GM23338 (cell line): ENCODE data around the gene PPP2R1A. TPM values are rescaled to one million over a fixed set of nuclear protein-coding genes. Genes with fewer than 3 reads are reported as not detected.
"Not testable (repeated sequence)": the region's sequence is repeated elsewhere in the genome, so short reads cannot be mapped to it uniquely, and the experiment has no call there.

ENCODE experiments used
- ATAC-seq: fragments of 200-7000 bp; cut with Tn5 transposase; 3 replicates; pipeline ENCODE4 v1.9.1; 2020
- DNase-seq: peaks from one replicate; pipeline ENCODE4 v3.0.0-alpha.2; 2015; ENCODE audit warnings: low spot score
- H2AFZ ChIP-seq: fragments of 200-600 bp; sonication (generic); 2 replicates; pipeline ENCODE4 v1.8.0; 2016; ENCODE audit warnings: antibody characterized with exemption, mild to moderate bottlenecking, moderate library complexity
- H3F3A ChIP-seq: fragments of 200-600 bp; sonication (generic); replicated peaks from 2 replicates; pipeline ENCODE4 v1.8.0; 2017; ENCODE audit warnings: antibody characterized with exemption, mixed run types, low read depth
- H3K27ac ChIP-seq: fragments of 200-600 bp; sonication (generic); 2 replicates; pipeline ENCODE4 v1.6.1; 2016; ENCODE audit warnings: low read depth
- H3K27me3 ChIP-seq: fragments of 200-600 bp; sonication (generic); 2 replicates; pipeline ENCODE4 v1.8.0; 2016; ENCODE audit warnings: mild to moderate bottlenecking, mixed run types, moderate library complexity; ENCODE audit not compliant: insufficient read depth
- H3K36me3 ChIP-seq: fragments of 200-600 bp; sonication (generic); 2 replicates; pipeline ENCODE4 v1.8.0; 2016; ENCODE audit warnings: mild to moderate bottlenecking; ENCODE audit not compliant: insufficient read depth
- H3K4me1 ChIP-seq: fragments of 200-600 bp; sonication (generic); 2 replicates; pipeline ENCODE4 v1.8.0; 2016; ENCODE audit warnings: mild to moderate bottlenecking, moderate library complexity; ENCODE audit not compliant: insufficient read depth
- H3K4me2 ChIP-seq: fragments of 200-600 bp; sonication (generic); 2 replicates; pipeline ENCODE4 v1.7.1; 2017; ENCODE audit warnings: mixed run types
- H3K4me3 ChIP-seq: fragments of 200-600 bp; sonication (generic); 2 replicates; pipeline ENCODE4 v1.6.1; 2016; ENCODE audit warnings: mixed run types
- H3K79me2 ChIP-seq: fragments of 200-600 bp; sonication (generic); replicated peaks from 2 replicates; pipeline ENCODE4 v1.8.0; 2017; ENCODE audit warnings: mild to moderate bottlenecking; ENCODE audit not compliant: insufficient read depth
- H3K9me2 ChIP-seq: fragments of 200-600 bp; sonication (generic); 2 replicates; pipeline ENCODE4 v1.8.0; 2017; ENCODE audit not compliant: insufficient read depth
- H4K20me1 ChIP-seq: fragments of 200-600 bp; sonication (generic); replicated peaks from 2 replicates; pipeline ENCODE4 v1.8.0; 2017; ENCODE audit warnings: mild to moderate bottlenecking; ENCODE audit not compliant: insufficient read depth
- H3K27ac Mint-ChIP-seq: 2 replicates; pipeline ENCODE4 v1.8.0; 2020; ENCODE audit warnings: inconsistent platforms, mild to moderate bottlenecking, moderate library complexity, mixed read lengths
- H3K27me3 Mint-ChIP-seq: 3 replicates; pipeline ENCODE4 v1.8.0; 2022; ENCODE audit warnings: low read depth, mild to moderate bottlenecking, moderate library complexity, mixed read lengths, inconsistent platforms; ENCODE audit not compliant: insufficient read depth, poor library complexity
- H3K36me3 Mint-ChIP-seq: 3 replicates; pipeline ENCODE4 v1.8.0; 2021; ENCODE audit warnings: low read depth, mild to moderate bottlenecking, inconsistent platforms, moderate library complexity, mixed read lengths
- H3K4me1 Mint-ChIP-seq: 3 replicates; pipeline ENCODE4 v1.8.0; 2020; ENCODE audit warnings: mild to moderate bottlenecking, inconsistent platforms, mixed read lengths
- H3K4me3 Mint-ChIP-seq: 3 replicates; pipeline ENCODE4 v1.8.0; 2021; ENCODE audit warnings: moderate library complexity, mild to moderate bottlenecking, inconsistent platforms, mixed read lengths
- H3K9me3 Mint-ChIP-seq: 3 replicates; pipeline ENCODE4 v1.8.0; 2020; ENCODE audit warnings: moderate library complexity, mild to moderate bottlenecking, inconsistent platforms, mixed read lengths
- CTCF ChIP-seq, 2 experiments: fragments of 200-600 bp in 1 of 2; sonication (generic) in 1 of 2; conservative IDR thresholded peaks; 2 replicates each; pipeline versions ENCODE4 v1.5.1 to v1.6.1; 2016 to 2017; ENCODE audit warnings: antibody characterized with exemption in 2 of 2, low read depth in 2 of 2, mild to moderate bottlenecking in 2 of 2, moderate library complexity in 1 of 2
- ETS1 ChIP-seq: IDR thresholded peaks from 2 replicates; pipeline ENCODE4 v1.6.1; 2016; ENCODE audit warnings: antibody characterized with exemption
- EZH2phosphoT487 ChIP-seq: fragments of 200-600 bp; sonication (generic); IDR thresholded peaks from one replicate; pipeline ENCODE4 v1.8.1; 2018; ENCODE audit warnings: antibody characterized with exemption; ENCODE audit not compliant: unreplicated experiment
- NANOG ChIP-seq: IDR thresholded peaks from 2 replicates; pipeline ENCODE4 v1.6.1; 2016; ENCODE audit warnings: antibody characterized with exemption, borderline replicate concordance
- POLR2AphosphoS5 ChIP-seq: IDR thresholded peaks from 2 replicates; pipeline ENCODE4 v1.6.1; 2016; ENCODE audit warnings: antibody characterized with exemption, low read depth
- polyA plus RNA-seq: library from polyadenylated mRNA; unstranded; fragments of >200 nt; fragmentation: Nextera tagmentation; extraction: Ambion mirVana; gene quantifications from 2 replicates; pipeline ENCODE4 v1.2.1, GENCODE V29; 2016
- total RNA-seq: library from RNA; depleted of rRNA; stranded (reverse); fragments of >200 nt; shearing (Covaris generic); gene quantifications from 2 replicates; pipeline ENCODE4 v1.2.3, GENCODE V29; 2014
- TF ChIP-seq, protein P1 (sequence below): fragments of 250-450 bp; sonication (Bioruptor Pico); IDR thresholded peaks from 2 replicates; pipeline ENCODE4 v1.5.0; 2020; ENCODE audit warnings: mild to moderate bottlenecking, moderate library complexity

PPP2R1A gene
- total and polyA plus RNA-seq, 2 experiments from 2014 or later = 212 to 381 TPM

- TF ChIP-seq, protein P1, sequence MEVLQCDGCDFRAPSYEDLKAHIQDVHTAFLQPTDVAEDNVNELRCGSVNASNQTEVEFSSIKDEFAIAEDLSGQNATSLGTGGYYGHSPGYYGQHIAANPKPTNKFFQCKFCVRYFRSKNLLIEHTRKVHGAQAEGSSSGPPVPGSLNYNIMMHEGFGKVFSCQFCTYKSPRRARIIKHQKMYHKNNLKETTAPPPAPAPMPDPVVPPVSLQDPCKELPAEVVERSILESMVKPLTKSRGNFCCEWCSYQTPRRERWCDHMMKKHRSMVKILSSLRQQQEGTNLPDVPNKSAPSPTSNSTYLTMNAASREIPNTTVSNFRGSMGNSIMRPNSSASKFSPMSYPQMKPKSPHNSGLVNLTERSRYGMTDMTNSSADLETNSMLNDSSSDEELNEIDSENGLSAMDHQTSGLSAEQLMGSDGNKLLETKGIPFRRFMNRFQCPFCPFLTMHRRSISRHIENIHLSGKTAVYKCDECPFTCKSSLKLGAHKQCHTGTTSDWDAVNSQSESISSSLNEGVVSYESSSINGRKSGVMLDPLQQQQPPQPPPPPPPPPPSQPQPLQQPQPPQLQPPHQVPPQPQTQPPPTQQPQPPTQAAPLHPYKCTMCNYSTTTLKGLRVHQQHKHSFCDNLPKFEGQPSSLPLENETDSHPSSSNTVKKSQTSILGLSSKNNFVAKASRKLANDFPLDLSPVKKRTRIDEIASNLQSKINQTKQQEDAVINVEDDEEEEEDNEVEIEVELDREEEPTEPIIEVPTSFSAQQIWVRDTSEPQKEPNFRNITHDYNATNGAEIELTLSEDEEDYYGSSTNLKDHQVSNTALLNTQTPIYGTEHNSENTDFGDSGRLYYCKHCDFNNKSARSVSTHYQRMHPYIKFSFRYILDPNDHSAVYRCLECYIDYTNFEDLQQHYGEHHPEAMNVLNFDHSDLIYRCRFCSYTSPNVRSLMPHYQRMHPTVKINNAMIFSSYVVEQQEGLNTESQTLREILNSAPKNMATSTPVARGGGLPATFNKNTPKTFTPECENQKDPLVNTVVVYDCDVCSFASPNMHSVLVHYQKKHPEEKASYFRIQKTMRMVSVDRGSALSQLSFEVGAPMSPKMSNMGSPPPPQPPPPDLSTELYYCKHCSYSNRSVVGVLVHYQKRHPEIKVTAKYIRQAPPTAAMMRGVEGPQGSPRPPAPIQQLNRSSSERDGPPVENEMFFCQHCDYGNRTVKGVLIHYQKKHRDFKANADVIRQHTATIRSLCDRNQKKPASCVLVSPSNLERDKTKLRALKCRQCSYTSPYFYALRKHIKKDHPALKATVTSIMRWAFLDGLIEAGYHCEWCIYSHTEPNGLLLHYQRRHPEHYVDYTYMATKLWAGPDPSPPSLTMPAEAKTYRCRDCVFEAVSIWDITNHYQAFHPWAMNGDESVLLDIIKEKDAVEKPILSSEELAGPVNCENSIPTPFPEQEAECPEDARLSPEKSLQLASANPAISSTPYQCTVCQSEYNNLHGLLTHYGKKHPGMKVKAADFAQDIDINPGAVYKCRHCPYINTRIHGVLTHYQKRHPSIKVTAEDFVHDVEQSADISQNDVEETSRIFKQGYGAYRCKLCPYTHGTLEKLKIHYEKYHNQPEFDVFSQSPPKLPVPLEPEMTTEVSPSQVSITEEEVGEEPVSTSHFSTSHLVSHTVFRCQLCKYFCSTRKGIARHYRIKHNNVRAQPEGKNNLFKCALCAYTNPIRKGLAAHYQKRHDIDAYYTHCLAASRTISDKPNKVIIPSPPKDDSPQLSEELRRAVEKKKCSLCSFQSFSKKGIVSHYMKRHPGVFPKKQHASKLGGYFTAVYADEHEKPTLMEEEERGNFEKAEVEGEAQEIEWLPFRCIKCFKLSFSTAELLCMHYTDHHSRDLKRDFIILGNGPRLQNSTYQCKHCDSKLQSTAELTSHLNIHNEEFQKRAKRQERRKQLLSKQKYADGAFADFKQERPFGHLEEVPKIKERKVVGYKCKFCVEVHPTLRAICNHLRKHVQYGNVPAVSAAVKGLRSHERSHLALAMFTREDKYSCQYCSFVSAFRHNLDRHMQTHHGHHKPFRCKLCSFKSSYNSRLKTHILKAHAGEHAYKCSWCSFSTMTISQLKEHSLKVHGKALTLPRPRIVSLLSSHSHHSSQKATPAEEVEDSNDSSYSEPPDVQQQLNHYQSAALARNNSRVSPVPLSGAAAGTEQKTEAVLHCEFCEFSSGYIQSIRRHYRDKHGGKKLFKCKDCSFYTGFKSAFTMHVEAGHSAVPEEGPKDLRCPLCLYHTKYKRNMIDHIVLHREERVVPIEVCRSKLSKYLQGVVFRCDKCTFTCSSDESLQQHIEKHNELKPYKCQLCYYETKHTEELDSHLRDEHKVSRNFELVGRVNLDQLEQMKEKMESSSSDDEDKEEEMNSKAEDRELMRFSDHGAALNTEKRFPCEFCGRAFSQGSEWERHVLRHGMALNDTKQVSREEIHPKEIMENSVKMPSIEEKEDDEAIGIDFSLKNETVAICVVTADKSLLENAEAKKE (CRISPR knock-in tag) = no peak
- TF ChIP-seq EZH2phosphoT487 = no peak
- TF ChIP-seq CTCF (conservative IDR thresholded peaks at IDR 0.05; ENCODE audit: low read depth in 2 of 2) = no peak
- TF ChIP-seq NANOG = no peak
- no peak for TF ChIP-seq POLR2AphosphoS5
- no peak for TF ChIP-seq ETS1
Observed at GRCh38 chr19:52200044-52200443, 10.2 kb downstream of the PPP2R1A start (continued).

GRCh38 chr19:52200755-52201391, 11.0 kb downstream of the PPP2R1A start:
- H4K20me1 ChIP-seq = peaks cover 37% of the 10 kb centered on the region
- H2AFZ ChIP-seq, H3K27me3 Mint-ChIP-seq, H3K4me2 ChIP-seq, H3K27me3 ChIP-seq, H3K4me3 ChIP-seq, ATAC-seq, H3K4me1 ChIP-seq, H3F3A ChIP-seq, H3K27ac Mint-ChIP-seq, H3K4me3 Mint-ChIP-seq, H3K27ac ChIP-seq, H3K9me2 ChIP-seq, H3K9me3 Mint-ChIP-seq, H3K4me1 Mint-ChIP-seq, DNase-seq: not testable (repeated sequence)
- H3K36me3 Mint-ChIP-seq = peaks cover 69% of the 10 kb centered on the region
- peaks cover 81% of the 10 kb centered on the region for H3K79me2 ChIP-seq
- peaks cover 43% of the 10 kb centered on the region for H3K36me3 ChIP-seq
